Hepatocyte (in vitro differentiated cells): Measurements from ENCODE around the gene SNAP29. TPM values are rescaled to one million over a fixed set of nuclear protein-coding genes. Genes with fewer than 3 reads are reported as not detected.

Source experiments
- DNase-seq: peaks from one replicate; pipeline ENCODE4 v3.0.0-alpha.2; 2016; ENCODE audit warnings: low spot score
- H2AFZ ChIP-seq: fragments of 200-600 bp; sonication (generic); 2 replicates; pipeline ENCODE4 v1.6.0; 2016; ENCODE audit warnings: antibody characterized with exemption, mild to moderate bottlenecking
- H3K27ac ChIP-seq: fragments of 200-600 bp; sonication (generic); 2 replicates; pipeline ENCODE4 v1.5.1; 2016; ENCODE audit warnings: mild to moderate bottlenecking
- H3K27me3 ChIP-seq: fragments of 200-600 bp; sonication (generic); 2 replicates; pipeline ENCODE4 v1.6.1; 2016
- H3K36me3 ChIP-seq: fragments of 200-600 bp; sonication (generic); replicated peaks from 2 replicates; pipeline ENCODE4 v1.5.1; 2016; ENCODE audit warnings: low read depth; ENCODE audit not compliant: insufficient read depth
- H3K4me1 ChIP-seq: fragments of 200-600 bp; sonication (generic); 2 replicates; pipeline ENCODE4 v1.5.1; 2016; ENCODE audit warnings: mild to moderate bottlenecking, moderate library complexity; ENCODE audit not compliant: insufficient read depth
- H3K4me2 ChIP-seq: fragments of 200-600 bp; sonication (generic); 2 replicates; pipeline ENCODE4 v1.6.0; 2016
- H3K4me3 ChIP-seq: fragments of 200-600 bp; sonication (generic); 2 replicates; pipeline ENCODE4 v1.5.1; 2016; ENCODE audit warnings: mild to moderate bottlenecking
- H3K79me2 ChIP-seq: fragments of 200-600 bp; sonication (generic); 2 replicates; pipeline ENCODE4 v1.6.0; 2017; ENCODE audit warnings: mild to moderate bottlenecking
- H3K9me2 ChIP-seq: fragments of 200-600 bp; sonication (generic); replicated peaks from 2 replicates; pipeline ENCODE4 v1.6.0; 2017; ENCODE audit warnings: mild to moderate bottlenecking; ENCODE audit not compliant: insufficient read depth
- H3K9me3 ChIP-seq: fragments of 200-600 bp; sonication (generic); 2 replicates; pipeline ENCODE4 v1.5.1; 2016; ENCODE audit warnings: low read depth, mild to moderate bottlenecking
- H4K20me1 ChIP-seq: fragments of 200-600 bp; sonication (generic); 2 replicates; pipeline ENCODE4 v1.6.0; 2016; ENCODE audit warnings: mild to moderate bottlenecking; ENCODE audit not compliant: insufficient read depth, poor library complexity, severe bottlenecking
- CTCF ChIP-seq: fragments of 200-600 bp; sonication (generic); IDR thresholded peaks from 2 replicates; pipeline ENCODE4 v1.5.1; 2016; ENCODE audit warnings: antibody characterized with exemption, mild to moderate bottlenecking; ENCODE audit not compliant: poor library complexity
- EZH2 ChIP-seq: fragments of 200-600 bp; sonication (generic); IDR thresholded peaks from 2 replicates; pipeline ENCODE4 v1.6.1; 2016; ENCODE audit warnings: antibody characterized with exemption, mild to moderate bottlenecking, borderline replicate concordance
- EZH2phosphoT487 ChIP-seq: fragments of 200-600 bp; sonication (generic); IDR thresholded peaks from one replicate; pipeline ENCODE4 v1.6.1; 2018; ENCODE audit warnings: antibody characterized with exemption, mild to moderate bottlenecking, low read depth, moderate library complexity; ENCODE audit not compliant: unreplicated experiment, severe bottlenecking
- WGBS: methylation state at CpG from one replicate; pipeline ENCODE4 v1.1.6; 2016; ENCODE audit warnings: low lambda C conversion rate; ENCODE audit errors: missing lambda C conversion rate; 5-methylcytosine and 5-hydroxymethylcytosine counted together
- polyA plus RNA-seq: library from polyadenylated mRNA; unstranded; fragments of >200 nt; fragmentation: Nextera tagmentation; extraction: Ambion mirVana; gene quantifications from 2 replicates; pipeline ENCODE4 v1.2.1, GENCODE V29; 2016
- total RNA-seq: library from RNA; depleted of rRNA; stranded (reverse); fragments of >200 nt; gene quantifications from 2 replicates; pipeline ENCODE4 v1.2.3, GENCODE V29; 2014

Gene SNAP29
- total and polyA plus RNA-seq, 2 experiments from 2014 or later = 14.5 to 41.0 TPM

- Histone ChIP-seq H3K36me3 (no peaks in the 10 kb centered on the region), H3K4me2 (no peak overlapping the region), H4K20me1 (no peaks in the 10 kb centered on the region), H3K9me3 (no peaks in the 10 kb centered on the region), H3K9me2 (no peaks in the 10 kb centered on the region), H3K4me3 (no peak overlapping the region), H3K4me1 (no peaks in the 10 kb centered on the region), H2AFZ (no peak overlapping the region), H3K27ac (no peak overlapping the region), H3K27me3 (no peaks in the 10 kb centered on the region), H3K79me2 (no peaks in the 10 kb centered on the region)
- TF ChIP-seq EZH2phosphoT487 (no peak), CTCF (no peak), EZH2 (no peak)
- 100% methylated on average over 1 of the region's 1 CpG for WGBS
- DNase-seq = no peak
Observed at GRCh38 chr22:20811171-20811570, 47.6 kb upstream of the SNAP29 start.

GRCh38 chr22:20811971-20812660, 46.7 kb upstream of the SNAP29 start:
- H4K20me1 ChIP-seq = no peaks in the 10 kb centered on the region
- no peak overlapping the region for H2AFZ ChIP-seq
- no peak for DNase-seq
- no peak overlapping the region for H3K4me2 ChIP-seq
- H3K9me2 ChIP-seq = no peaks in the 10 kb centered on the region
- no peaks in the 10 kb centered on the region for H3K4me1 ChIP-seq
- H3K36me3 ChIP-seq = peaks cover 1% of the 10 kb centered on the region
- WGBS = 100% methylated on average over 5 of the region's 5 CpGs
- no peak overlapping the region for H3K27ac ChIP-seq
- H3K9me3 ChIP-seq = no peaks in the 10 kb centered on the region
- no peak overlapping the region for H3K4me3 ChIP-seq
- H3K27me3 ChIP-seq = no peaks in the 10 kb centered on the region
- TF ChIP-seq CTCF (no peak), EZH2phosphoT487 (no peak), EZH2 (no peak)
- no peaks in the 10 kb centered on the region for H3K79me2 ChIP-seq

GRCh38 chr22:20813056-20813455, 45.8 kb upstream of the SNAP29 start:
- peaks cover 3% of the 10 kb centered on the region for H3K36me3 ChIP-seq

More at GRCh38 chr22:20813056-20813455, 45.8 kb upstream of the SNAP29 start:
- TF ChIP-seq EZH2phosphoT487 = no peak
- TF ChIP-seq CTCF = no peak
- no peak for TF ChIP-seq EZH2
- no peak for DNase-seq
- over 99% methylated on average over 4 of the region's 4 CpGs for WGBS
- no peak overlapping the region for H3K4me2 ChIP-seq
- no peaks in the 10 kb centered on the region for H3K79me2 ChIP-seq
- H3K27ac ChIP-seq = no peak overlapping the region
- no peaks in the 10 kb centered on the region for H3K27me3 ChIP-seq
- H3K4me1 ChIP-seq = no peaks in the 10 kb centered on the region
- H2AFZ ChIP-seq = no peak overlapping the region
- no peak overlapping the region for H3K4me3 ChIP-seq
- H4K20me1 ChIP-seq = no peaks in the 10 kb centered on the region
- no peaks in the 10 kb centered on the region for H3K9me2 ChIP-seq
- no peaks in the 10 kb centered on the region for H3K9me3 ChIP-seq
